ENCODE data around the gene PHC2.

Gene PHC2

DNA sequence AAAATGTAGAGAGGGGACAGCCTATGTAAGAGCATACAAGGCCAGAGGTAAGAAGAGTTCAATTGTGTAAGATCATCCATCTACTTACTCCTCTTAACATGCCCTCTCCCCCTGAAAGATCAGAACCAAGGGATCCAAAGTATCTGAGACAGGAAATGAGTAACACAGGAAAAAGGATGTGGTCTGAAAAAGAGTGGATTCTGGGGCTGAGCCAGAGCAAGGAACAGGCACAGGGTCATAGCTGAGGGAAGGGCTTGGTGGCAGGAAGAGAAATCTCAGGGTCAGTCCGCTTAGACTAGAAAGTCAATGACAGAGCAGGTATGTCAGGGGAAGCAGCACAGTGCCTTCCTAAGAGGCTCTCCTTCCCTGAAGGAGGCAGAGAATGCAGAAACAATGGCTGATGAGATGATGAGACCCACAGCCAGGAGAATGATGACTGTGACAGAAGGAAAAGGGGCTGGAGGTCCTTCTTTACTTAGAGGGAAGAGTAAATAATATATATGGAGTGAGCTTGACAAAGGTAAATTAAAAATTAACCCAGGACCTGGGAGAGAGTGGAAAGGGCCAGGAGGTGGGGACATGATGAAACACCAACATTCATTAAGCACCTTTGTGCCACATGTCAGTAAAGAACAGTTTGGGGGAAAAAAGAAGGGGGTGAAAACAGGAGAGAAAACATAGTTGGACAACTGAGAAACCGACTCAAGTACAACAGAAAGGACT is 83.8 kb downstream of the PHC2 start:
- no peak for DNase-seq

DNA sequence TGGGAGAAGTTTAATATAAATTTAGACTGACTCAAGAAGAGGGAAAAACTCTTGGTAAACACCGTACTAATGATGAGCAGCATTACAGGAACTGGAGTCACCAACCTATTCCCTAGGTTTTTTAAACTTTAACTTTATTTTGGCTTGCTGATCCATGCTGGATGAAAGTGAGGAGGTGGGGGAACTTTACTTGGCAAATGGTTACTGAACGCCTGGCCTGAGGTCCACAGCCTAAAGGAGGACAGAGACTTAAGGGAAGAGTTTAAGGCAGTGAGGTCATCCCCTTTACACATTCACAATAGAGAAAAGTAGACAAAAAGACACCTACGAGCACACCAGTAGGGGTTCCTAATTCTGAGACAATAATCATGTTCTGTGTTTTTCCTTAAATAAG is 84.4 kb downstream of the PHC2 start:
- no peak for DNase-seq

DNA sequence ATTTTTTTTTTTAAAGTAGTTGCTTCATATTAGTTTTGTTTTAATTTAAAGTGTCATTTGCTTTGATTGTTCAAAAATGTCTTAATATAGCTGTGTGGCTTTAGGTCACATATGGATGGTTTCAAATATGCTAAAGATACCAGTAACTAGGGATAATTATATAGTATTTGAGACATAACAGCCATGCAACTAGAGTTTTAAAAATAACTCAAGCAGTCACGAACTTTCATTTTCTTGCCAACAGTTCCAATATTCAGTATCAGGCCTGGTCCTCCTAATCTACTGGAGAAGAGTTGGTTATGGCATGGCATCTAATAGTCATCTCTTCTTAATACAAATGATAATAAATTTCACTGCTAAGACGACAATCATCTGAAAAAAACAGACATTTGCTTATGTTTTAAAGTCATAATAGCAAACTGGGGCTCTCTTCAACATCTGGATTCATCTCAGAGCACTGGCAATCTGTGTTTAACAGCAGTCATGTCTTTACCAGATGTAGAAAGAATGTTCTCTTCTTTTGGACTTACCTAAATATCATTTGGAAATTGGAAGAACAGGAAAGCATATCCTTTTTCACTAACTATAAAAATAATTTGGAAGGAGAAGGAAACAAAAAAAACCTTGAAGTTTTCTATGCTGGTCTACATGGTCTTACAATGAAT is 85.9 kb downstream of the PHC2 start:
- no peak for DNase-seq

DNA sequence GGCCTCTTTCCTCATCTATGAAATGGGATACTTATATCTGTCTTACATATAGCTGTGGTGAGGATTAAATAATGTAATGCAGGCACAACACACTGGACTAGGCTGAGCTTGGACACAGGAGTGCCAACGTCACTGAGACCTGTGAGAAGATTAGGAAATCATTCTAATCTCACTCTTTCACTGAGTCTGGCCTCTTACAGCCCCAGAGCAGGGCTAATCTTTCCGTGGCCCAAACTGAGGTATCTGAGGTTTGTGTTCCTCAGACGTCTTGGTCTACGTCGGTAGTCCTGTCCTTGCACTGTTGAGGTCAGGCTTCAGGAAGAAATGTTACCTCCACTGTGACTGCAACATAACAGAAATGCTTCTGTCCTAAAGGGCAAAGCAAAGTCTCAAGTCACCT is 87.4 kb downstream of the PHC2 start:
- DNase-seq, result no peak

DNA sequence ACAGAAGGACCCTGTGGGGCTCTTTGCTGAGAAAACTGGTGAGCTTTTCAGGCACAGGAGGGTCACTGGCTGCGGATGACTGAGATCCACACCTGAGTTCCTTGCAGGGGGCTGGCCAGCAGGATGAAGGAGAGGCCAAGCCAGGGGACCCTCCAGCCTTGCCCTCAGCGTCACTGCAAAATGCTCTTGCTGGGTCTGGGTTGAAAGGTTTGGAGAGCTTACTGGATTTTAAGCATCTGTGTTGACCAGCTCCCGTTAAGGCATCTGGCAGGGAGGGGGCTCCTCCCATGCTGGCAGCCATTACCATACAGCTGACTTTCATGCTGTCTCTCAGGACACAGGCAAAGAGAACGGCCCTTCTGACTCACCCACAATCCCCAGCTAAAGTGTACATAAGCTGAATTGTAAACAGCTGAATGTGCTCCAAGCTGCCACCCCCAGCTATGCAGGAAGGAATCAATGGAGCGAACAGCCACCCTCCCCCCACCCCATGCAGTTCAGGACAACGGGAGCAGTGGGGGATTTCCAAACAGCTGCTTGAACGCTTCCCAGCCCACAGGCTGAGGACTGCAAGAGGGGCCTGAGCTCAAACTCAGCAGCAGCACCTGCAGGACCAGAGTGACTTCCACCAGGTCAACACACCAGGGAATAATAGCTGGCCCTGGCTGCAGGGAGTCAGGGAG is 88.7 kb downstream of the PHC2 start:
- DNase-seq, result no peak

DNA sequence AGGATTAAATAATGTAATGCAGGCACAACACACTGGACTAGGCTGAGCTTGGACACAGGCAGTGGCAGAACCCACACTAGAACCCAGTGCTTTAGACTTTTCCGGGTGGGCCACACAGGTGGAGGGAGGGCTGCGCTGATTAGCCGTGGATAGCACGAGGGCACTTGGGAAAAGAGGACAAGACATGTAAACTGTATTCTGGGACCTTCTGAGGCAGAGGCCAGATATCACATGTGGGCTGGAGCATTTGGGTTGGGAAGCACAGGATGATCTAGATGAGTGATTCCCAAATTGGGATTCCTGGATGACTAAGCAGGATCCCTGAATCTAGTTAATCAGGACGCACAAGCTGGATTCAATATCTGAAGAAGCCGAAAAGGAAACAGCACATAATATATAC is 89.7 kb downstream of the PHC2 start:
- DNase-seq, result no peak

DNA sequence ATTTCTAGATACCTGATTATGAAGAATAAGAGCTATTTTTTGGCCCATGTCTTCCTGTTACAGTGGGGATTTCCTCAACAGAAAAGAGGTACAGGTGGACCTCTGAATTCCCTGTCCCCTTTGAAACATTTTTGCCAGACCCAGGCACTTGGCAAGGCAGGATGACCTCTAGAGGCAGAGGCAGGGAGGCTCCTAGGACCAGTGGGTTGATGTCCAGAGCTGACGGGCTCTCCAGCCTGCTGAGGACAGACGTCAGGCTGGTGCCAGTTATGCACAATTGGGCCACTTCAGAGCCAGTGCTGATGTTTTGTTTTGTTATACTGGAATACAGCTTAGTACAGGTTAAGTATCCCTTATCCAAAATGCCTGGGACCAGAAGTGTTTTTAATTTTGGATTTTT is 91.5 kb downstream of the PHC2 start:
- no peak for DNase-seq

DNA sequence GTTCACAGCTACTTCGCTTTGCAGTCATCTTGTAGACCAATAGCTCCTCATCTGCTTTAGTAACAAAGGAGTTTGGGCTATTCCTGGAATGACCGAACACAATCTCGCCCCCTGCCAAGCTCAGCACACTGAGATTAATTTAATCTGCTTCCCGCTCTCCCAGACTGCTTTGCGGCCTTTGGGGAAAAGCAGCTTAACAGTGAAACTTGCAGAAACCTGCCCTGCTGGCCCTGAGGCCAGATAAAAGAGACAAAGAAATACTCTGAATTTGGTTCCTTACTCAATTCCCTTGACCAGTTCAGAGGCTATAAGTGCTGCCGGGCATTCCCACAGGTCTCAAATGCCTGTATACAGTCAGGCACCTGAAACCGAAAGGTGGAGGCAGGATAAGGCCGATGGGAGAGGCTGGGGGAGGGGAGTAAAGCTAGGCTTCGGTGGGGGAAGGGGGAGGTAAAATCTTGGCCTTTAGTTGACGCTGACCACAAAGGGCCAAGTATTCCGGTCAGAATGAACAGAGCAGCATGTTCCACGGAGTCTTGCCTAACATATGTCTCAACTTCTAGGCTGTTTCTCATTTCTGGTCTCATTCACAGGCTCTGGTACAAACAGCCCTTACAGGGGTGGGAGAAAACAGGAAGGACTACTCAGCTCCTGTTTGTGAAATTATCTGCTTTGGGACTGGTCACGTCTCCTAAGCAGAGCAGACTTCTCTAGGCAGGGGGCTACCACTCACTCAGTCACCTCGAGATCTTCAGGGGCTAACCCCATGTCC is 92.3 kb downstream of the PHC2 start:
- DNase-seq, result no peak

DNA sequence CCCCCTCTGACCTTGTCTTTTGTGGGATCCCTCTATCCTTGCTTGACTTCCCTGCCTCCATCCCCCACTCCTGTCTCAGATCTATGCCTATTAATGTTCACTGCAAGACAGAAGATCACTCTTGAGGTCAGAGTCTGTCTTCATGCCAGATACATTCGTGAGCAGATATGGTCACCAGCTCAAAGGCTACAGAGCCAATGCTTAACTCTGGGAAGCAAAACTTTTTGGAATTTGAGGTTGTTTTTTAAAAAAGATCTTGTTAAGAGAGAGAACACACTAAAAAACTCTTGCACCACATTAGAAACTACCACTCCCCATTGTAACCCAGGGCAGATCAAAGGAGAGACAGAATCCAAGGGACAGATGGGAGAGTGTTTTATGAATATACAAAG is 92.9 kb downstream of the PHC2 start:
- no peak for DNase-seq

DNA sequence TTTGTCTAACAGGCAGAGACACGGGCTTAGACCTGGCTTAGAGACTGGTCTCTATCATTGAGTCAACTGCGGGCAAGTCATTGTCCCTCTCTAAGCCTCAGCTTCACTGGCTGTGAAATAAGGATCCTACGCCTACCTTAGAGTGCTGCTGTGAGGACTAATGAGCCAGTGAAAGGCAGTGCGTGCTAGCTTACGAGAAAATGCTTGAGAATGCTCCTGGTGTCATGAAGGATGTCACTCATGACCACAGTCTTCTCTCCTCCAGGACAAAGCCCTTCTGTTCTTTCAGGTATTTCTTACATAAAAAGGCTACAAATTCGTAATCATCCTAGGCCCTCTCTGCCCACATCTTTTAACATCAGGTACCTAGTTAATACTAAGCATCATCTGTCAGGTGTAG is 93.5 kb downstream of the PHC2 start:
- no peak for DNase-seq

DNA sequence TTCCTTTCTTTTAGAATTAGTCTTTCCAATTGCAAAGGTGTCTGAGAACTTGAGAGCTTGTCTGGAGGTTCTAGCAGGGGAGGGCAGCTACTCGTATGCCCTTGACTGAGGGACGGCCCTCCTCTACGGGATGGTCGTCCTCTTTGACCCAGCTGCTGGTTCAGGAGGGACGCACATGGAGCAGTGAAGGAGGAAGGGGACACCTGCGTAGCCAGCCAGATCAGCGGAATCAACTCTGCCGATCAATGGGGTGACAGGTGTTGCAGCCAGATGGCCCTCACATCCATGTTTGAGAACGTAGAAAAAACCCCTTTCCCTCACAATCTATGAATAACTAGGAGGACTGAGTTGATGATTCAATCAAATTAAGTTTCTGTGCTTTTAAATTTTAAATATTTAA is 94.3 kb downstream of the PHC2 start:
- DNase-seq, result no peak

DNA sequence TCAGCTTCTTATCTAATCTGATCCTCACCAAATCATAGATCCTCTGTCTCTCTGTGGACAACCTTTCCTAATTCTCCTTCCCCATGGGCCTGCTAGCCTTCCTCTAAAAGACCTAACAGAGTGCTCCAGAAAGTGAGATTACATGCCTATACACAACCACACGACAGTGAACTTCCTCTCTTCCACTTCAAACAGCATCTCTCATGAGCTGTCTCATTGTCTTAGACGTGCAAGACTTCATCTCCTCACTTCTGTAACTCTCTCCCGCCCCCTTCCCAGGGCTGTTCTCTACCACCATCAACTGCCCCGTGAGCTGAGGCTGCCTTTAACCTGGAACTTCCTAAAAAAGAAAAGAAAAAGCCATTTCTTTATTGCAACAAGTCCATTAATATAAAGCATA is 95.9 kb downstream of the PHC2 start:
- DNase-seq, result no peak

DNA sequence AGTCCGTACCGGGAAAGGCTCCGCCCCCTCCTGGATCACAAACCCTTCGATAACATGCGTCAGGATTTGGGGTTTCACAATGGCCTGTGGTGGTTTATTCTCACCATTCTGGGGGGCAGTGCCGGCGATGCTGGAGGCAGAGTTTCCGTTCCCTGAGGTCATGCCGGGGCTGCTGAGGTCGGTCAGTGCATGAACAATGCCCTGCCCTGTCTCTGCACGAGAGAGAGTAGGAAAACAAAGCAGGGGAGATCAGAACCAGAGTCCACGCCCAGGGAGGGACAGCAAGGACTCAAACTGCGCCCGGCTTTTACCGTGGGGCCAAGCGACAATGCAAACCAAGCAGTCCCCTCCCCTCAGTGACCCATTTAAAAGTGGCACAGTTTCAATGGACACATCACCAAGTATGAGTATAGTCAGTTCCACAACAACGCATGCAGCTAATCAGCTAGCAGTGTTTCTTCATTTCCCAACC is 96.8 kb downstream of the PHC2 start:
- DNase-seq, result no peak

DNA sequence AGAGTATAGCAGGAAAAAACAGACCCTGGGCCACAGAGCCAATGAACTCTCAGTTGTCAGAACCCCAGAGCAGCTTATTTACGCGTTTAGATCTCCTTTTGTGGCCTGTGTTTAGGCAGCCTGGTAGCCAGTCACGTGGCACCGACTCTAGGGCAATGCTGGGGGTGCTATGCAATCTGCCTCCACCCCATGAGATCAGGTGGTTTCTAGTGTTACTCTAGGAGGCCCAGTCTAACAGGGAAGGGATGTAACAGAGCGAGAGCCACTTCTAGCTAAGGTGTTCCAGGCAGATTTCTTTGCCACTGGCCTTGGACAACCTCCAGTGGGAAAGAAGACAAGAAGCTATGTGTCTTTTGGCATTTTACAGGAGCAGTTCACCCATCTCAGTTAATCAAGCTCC is 98.0 kb downstream of the PHC2 start:
- DNase-seq, result no peak

DNA sequence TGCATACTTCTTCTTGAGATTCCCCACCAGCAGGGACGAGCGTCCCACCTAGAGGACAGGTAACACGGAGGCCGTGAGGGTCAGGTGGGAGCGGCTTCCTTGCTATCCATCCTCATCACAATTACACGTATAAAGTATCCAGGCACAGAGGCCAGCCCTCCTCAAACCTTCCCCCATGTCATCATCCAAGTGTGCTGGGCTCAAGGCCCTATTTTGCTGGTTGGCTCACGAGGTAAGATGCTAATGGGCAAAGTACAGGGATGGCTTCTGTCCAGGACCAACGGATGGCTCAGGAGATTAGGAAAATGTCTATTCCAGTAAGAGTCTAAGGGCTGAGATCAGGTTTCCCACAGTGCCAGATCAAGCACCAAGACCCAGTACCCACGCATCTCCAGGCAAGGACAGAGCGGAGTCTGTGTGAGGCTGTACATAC is 98.5 kb downstream of the PHC2 start:
- DNase-seq, result no peak

DNA sequence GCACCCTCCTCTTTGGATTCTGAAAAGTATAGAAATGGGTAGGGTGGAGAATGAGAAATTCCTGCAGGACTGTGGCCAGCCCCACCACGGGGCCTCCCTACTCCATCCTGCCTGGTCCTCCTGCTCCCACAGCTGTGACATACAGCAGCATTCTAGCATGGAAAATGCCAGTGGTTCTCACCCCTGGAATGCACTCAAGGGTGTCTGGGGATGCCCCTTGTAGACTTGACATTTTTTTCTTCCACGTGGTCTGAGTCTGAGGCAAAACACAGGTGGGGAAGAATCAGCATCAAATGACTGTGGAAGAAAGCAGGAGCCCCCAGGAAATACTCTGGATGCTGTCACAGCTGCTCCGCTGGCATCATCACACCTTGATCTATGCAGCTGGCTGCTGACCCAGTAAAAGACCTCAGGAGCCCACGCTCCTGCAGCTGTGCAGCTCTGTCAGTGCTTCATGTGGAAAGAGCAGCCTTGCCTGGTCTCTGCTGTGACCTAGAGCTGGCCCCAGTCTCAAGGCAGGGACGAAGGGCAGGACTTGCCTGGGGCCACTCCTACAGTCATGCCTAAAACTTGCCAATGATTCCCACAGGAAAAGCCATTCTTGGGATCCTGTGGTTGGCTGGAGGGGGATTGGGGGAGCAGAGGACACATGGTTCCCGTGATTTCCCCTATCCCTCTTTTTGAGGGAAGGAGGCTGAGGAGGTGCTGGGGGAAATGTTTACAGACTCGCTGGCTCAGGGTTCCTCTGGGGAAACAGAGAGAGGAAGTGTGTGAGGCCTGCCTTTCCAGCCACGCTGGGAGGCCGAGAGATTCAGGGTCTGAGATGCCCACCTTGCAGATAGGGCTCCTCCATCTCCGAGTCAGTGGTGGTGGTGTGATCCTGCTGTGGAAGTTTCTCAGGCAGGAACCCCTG is 99.2 kb downstream of the PHC2 start:
- DNase-seq, result no peak

DNA sequence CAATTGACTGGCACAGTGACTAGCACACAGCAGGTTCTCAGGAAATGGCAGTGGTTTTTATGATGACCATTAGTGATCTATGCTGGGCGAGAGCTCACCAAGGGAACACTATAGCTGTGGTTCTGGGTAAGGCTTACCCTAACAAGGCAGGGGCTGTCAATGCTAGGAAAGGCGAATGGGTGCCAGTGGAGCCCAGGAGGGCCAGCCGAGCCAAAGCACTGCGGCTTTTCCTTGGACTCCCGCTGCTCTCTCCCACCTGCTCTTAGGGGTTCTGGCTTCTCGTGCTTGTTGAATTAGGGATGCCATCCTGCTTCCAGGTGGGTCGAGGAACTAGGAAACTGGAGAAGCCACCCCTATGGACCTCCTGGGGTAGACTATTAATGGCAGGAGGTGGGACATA is 100.0 kb downstream of the PHC2 start:
- no peak for DNase-seq

DNA sequence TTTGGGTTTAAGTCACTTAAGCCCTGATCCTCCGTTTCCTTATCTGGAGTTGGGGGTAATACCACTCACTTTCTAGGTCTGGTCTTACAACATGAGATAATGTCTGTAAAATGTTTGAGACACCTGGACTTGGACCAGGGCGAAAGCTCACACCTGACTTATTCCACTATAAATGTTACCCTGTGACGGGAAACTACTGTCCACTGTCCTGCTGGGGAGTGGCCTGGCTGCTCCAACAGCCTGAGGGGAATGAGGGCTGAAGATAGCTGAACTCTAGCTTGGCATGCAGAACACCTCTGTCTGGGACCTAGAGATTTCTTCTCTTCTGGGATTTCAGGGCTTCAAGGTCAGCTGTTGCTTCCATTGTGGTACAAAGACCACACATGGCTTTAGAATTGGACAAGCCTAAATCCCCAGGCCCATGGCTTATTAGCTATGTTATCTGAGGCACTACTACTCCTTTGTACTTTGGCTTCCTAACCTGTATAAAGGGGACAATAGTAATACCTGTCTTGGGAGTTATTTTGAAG is 100.5 kb downstream of the PHC2 start:
- DNase-seq, result no peak

DNA sequence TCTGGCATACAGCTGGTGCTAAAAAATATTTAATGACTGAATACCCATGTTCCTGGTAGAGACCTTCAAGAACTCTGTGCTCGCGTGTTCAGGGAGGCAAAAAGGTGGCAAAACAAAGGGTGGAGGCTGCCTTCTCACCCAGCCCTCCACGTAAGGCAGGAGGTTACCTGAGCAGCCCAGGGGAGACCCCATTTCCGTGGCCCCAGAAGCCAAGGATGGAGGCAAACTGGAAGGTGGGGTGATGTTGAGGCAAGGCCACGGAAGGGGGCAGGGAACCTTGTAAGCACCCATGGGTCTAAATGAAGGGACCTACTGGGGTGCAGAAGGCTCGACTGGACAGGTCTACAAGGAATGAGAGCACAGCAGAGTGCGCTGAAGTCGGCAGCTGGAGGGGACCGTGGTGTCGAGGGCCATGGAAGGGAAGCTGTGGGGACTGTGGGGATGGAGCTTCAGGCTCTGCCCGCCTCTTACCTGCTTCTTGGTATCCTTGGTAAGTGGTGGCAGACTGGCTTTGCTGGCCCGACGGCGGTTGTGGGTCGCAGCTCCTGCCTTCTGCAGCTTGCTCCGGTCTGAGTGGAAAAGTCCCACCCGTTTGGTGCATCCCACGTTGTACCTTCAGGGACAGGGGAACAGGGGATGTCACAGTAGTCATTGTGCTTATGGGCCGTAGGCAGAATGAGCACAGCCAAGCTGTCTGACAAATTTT is 101.1 kb downstream of the PHC2 start:
- DNase-seq, result no peak

DNA sequence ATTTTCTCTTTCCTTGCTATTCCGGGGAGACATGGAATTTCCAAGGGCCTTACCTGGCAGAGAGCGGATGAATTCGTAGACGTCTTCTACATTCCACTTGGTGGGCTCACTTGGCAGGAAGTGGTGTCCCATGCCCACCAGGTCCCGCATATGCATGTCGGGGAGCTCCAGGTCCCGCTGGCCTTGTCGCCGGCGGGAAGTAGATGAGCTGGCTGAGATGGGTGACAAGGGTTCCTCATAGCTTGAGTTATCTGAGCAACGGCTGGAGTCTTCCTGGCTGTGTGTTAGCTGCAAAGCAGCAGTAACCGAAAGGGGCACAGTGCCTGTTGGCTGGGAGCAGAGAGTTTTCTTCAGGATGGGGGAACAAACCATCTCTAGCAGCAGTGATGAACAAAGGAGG is 102.1 kb downstream of the PHC2 start:
- DNase-seq, result no peak

DNA sequence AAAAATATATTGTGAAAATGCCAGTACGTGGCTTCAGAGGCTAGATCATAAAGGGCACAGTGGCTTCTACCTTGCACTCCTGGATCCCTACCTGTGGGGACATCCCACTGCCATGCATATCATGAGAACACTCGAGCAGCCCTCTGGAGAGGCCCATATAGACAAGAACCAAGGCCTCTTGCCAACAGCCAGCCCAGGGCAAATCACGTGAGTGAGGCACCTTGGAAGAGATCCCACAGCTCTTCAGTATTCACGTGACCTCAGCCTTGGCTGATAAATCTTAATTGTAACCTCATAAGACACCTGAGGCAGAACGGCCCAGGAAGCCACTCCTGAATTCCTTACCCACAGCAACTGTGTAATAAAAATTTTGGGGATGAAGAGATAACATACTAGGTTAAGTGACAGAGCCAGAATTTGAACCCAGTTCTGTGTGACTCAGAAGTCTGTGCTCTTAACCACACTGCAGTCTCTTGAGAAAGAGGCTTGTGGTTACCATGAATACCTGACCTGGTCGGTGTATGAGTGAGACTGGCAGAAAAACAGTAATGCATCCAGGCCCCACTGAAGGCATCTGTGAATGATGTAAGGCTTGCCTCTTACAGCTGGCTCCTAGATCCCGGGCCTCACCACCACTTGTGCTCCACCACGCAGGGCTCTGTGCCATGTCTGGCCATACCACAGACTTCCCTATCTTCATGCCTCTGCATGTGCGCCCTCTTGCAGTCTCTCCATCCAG is 103.1 kb downstream of the PHC2 start:
- DNase-seq, result no peak
